ENCODE data around the gene HBA1.
"Not testable (repeated sequence)": the region's sequence is repeated elsewhere in the genome, so short reads cannot be mapped to it uniquely, and the experiment has no call there.

- not testable (repeated sequence) for TF ChIP-seq CTCF, POLR2A (IDR thresholded peaks at IDR 0.05)
Measured at GRCh38 chr16:173211-173854, 3.1 kb upstream of the HBA1 start.

Data from heart left ventricle (tissue), 13 donors.